NCI-H128 (cell line): ENCODE data around the gene ARHGAP6.
"Not testable (repeated sequence)": the region's sequence is repeated elsewhere in the genome, so short reads cannot be mapped to it uniquely, and the experiment has no call there.

Source experiments
- DNase-seq: peaks from one replicate; lab custom pipeline; 2025; ENCODE audit not compliant: unreplicated experiment; lab: John Stamatoyannopoulos, UW

The ARHGAP6 gene

DNA sequence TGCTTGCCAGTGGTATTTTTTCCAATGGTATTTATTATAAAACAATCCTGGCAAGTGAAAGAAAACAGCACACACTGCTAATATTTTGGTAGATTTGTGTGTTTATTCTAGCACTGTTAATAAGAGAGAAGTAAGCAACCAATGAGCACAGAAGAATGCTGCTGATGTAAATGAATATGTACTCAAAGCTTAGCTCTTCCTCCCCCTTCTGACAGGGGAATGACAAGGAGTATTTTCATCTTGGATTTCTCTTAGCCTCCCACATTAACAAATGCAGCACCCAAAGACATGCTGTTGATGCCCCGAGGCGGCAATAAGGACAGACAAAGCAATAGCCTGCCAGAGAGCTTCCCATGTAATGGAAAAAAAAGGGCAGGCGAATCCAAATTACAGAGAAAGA, 18.6 kb downstream of the ARHGAP6 start:
- no peak for DNase-seq

DNA sequence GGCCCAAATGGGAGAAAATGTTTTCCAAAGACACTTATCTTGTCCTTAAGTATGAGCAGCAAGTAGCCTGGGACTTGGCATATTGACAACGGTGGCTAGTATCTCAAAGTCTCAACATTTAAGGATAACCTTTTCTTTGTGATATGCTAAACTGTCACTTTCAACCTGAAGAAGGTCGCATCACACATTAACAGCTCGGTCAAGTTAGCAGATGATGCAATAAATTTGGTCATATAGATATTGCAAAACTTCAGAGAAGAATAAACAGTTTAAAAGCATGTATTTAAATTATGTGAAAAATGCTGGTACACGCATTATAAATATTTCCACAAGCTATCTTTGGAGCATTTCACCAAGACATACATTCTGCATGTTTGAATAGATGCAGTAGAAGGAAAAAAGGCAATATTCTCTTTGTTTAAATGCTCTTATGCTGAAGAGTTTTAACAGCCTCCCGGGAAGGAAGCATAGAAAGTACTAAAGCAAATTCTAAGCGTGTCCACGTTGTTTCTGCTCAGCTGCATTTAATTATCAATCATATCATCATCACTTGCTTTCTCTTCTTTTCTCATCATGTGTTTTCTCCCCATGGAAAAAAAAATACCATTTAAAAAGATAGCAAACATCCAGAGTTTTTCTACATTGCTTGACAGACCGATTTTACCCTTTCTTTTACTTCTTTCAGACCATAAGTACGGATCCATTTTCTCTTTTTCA, 24.2 kb downstream of the ARHGAP6 start:
- no peak for DNase-seq

DNA sequence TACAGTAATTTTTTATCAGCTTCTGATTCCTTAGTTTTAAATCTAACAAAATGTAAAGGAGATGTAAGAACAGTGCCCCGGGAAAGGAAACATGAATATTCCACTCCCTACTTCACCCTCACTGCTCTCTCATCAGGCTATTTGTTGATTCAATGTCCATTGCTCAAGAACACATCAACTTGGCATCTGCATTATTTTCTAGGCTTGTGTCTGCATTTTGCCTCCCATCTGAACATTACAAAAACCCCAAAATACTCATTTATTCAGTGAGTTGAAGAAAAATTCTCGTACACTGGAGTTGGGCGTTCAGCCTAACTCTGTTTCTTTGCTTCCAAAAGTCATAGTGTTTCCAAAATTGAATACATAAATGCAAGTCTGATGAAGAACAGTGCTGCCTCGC, 25.6 kb downstream of the ARHGAP6 start:
- no peak for DNase-seq

DNA sequence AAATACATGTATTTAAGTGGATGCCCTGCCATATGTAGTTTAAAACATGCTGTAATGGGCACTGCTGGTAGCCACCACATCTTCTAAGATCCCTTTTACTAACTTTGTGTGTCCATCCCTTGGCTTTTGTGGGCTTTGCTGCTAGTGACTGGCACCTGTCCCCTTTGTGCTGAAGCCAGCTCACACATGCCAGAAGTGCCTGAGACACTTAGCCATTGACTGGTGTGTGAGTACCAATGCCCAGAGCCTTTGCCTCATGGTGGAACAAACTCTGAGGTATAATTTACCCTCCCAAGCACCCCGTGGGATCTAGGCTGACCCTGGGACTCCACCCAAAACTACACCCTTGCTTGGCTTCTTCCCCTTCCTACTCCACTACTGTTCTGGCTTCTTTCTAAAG, 33.0 kb downstream of the ARHGAP6 start:
- no peak for DNase-seq

DNA sequence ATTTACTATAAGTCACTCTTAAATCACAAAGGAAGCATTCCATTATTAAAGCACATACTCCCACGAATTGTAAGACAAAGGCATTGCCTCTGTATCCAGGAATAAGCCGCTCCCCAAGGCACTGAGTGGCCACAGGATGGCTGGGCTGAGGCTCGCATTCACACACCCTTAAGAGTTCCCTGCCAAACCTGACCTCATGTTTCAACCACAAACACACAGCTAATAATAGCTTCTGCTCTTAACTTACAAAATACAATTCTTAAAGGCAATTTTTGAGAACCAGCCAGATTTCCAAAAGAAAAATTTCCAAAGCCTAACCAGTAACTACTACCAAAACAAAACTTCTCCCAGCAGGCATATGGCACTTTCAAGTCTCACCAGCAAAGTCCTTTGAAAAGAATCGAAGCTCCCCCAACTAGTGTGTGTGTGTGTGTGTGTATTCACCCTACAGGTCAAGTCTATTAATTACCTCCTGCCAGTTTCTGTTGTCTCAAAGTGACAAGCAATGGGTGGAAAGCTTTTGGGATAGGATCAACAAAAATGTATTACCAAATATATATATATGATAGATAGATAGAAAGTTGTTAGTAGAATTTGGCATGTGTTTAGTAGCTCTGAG, 36.0 kb downstream of the ARHGAP6 start:
- no peak for DNase-seq

DNA sequence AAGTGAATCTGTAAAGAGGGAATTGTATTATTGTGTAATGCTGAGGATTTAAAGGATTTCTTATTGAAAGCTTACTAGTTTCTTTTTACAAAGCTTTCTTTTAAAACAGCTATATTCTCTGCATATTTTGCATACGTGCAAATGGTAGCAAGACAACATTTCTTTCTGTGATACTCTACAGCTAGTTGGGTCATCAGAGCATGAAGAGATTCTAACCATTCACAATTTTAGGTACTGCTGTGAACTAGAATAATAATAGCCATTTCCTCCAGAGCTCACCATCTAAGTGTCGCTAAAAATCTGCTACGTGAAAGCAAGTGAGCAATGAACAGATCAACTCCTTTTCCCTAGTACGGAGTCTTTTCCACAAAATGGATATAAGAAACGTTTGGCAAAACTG, 37.3 kb downstream of the ARHGAP6 start:
- DNase-seq: no peak

DNA sequence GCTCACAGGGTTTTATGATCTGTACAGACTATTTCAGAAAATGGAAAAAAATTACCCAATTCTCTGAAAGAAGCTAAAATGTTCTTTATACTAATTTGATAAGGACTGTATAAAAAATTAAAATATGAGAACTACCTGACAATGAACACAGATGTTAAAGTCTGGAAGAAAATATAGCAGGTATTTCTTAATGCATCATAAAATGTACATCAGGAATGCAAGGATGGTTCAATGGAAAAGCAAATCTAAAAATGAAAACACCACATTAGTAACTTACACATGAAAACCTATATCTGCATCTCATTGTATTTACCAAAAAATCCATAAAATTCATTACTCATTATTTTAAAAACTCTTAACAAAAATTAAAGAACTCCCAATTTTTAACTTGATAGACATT, 39.4 kb downstream of the ARHGAP6 start:
- no peak for DNase-seq

DNA sequence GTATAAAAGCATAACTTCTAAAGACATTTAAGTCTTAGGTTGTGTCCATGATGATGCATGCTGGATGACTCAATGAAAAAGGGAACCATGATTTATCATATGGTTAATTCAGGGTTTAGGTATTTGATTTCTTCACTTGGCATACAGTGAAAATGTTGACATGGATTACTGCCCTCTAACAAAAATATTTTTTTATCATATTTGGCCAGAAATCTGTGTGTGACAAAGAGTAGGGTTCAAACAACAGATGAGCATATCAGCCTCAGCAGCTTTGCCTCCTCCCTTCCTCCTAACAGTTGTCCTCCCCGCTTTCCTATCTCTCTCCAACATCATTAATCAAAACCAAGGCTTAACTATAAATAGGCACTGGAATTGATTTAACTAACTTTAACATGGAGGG, 46.3 kb downstream of the ARHGAP6 start:
- no peak for DNase-seq

DNA sequence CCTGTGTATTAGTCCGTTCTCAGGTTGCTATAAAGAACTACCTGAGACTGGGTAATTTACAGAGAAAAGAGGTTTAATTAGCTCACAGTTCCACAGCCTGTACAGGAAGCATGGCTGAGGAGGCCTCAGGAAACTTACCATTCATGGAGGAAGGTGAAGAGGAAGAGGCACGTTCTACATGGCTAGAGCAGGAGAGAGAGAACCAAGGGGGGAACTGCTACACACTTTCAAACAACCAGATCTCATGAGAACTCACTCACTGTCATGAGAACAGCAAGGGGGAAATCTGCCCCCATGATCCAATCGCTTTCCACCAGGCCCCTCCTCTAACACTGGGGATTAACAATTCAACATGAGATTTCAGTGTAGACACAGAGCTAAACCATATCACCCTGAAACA, 51.5 kb downstream of the ARHGAP6 start:
- DNase-seq: not testable (repeated sequence)

DNA sequence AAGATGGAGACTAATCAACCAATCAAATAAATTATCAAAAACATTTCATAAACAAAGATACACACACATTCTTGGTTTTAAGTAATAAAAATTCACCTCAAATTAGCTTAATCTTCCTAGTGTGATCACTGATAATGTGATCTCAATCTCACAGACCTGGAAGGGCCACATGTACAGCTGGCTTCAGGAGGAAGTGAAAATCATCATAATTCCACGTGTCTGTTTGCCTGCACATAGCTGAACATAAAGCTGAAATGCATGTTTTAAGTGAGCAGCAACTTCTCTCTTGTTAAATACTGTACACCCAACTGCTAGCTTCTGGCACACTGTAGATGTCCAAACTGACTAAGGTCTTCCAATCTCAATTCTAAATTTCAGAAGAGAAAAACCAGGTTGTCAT, 53.8 kb downstream of the ARHGAP6 start:
- DNase-seq: no peak

DNA sequence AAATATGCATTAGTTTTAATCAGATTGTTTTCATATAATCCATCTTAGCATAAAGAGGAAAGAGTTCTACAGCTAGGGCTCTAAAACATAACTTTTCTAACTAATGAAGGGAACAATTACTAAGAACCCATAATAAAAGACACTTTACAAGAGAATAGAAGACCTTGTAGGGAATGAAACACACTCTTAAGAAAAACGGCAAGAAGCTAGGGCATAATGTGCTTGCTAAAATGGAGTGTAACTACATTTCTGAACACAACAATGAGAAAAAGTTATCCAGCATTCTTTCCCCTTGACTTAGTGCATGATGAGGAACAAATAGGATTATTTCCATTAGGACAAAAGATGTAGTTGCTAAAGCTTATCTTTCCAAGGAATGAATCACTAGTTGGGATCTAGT, 54.6 kb downstream of the ARHGAP6 start:
- DNase-seq: no peak

DNA sequence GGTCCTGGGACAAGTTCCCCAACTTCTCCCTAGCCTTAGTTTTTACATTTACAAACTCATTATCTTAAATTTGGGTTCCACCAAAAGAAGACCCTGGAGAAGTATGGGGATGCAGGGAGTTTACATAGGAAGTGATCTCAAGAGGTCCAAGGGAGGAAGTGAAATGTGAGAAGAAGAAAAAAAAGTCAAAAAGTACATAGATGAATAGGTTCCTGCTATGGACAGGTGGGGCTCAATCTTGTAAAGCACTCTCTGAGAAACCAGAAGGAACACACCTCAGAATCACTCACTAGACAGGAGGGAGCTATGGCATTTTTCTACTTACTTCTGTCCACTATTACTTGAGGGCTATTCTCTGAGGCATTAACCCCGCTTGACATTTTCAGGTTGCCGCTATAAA, 56.6 kb downstream of the ARHGAP6 start:
- no peak for DNase-seq

DNA sequence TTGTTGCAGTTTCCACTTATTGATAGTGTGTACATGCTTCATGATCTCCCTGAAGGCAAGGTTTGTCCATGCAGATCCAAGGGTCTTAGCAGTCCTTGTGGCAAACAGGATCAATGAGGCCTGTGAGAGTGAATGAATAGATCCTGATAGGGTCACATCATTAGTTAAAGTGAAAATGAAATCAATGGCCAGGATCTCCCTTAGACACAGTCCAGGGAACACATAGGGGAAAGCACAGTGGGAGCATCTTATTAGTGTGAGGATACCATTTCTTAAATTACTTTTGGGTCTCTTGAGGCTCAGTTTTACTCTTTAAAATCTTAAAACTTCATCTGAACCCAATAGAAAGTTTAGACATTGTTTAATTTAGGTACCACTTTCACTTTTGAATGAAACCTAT, 59.3 kb downstream of the ARHGAP6 start:
- no peak for DNase-seq

DNA sequence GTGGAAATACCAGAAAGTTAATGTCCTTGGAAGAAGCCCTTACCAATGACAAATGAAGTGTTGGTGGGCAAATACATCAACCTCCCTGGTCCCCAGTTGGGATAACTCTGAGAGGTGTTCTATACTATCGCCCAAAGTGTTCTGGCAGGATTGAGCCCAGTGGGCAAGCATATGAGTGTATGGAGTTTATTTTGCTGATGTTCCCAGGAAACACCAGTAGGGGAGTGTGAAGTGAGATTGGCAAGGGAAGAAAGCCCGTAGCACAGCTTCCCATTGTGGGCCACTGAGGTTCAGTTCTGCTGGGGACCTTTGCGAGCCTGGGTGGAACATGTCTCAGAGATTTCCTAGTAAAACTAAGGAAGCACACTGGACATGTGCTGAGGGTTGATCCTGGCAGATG, 65.1 kb downstream of the ARHGAP6 start:
- no peak for DNase-seq

DNA sequence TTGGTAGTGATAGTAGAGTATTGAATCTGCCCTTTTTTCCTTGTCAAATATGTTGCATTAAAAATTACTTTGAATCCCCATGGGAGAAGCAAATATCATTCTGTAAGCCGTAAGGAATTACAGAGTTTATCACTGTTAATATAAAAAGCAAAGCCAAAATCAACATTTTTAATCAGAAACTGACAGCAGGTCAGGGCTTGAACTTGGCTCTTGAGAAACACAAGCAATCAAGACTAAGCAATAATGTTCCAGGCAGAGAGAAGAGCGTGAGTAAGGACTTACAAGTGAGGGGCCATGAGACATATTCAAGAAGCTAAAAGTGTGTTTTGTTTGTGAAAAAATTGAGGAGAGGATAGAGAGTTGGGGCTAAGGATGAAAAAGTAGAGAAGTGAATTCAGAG, 68.2 kb downstream of the ARHGAP6 start:
- DNase-seq: no peak

DNA sequence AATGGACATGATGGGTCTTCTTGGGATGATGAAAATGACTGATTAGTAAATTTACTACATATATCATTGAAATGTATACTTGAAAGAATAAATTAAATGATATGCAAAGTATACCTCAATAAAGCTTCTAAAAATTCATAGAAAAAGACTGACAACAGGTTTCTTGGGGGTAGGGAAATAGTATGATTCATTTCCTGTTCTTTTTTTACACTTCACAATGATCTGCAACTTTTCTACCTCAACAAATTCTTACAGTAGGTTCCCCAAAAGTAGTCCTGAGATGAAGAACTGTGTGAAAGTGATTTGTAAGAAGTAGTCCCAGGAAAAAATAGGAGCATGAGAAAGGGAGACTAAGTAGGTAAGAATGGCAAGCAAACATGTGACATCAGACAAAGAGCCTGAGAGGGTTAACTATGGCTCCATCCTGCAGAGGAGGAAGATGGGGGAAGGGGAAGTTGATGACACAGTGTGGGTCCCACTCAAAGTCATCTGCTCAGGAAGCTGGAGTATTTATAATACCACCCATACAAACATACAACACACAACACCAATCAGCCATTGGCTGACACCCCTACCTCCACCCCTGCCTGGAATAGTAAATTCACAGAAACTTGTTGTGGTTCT, 73.9 kb downstream of the ARHGAP6 start:
- no peak for DNase-seq

DNA sequence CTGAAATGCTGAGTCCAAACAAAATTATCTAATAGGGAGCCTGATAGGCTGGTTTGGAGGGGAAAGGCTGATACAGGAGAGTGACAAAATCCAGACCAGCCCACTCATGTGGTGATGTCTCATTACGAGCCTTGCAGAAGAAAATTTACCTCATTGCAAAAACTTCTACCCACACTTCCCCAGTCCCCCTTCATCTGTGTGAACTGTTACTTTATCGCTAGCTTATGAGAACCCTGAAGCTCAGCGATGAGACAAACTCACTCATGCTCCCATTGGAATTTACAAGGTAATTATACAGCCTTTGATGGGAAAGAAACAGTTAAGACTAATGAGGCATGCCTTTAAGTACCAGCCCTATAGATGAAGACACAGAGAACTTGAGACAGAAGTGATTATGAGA, 76.1 kb downstream of the ARHGAP6 start:
- no peak for DNase-seq

DNA sequence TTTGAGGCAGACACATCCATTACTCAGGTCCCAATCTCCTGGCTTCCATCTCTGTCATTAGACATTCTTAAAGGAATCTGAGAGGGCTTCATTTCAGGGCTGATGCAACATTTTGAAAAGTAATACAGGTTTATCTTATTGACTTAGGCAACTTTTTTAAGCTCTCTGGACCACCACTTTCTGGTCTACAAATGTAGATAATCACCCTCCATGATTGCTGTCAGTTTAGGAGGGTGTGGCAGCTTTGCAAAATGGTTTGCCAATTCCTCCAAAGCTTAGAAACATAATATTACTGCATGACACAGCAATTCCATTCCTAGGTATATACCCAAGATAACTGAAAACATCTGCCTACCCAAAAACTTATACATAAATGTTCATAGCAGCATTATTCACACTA, 77.6 kb downstream of the ARHGAP6 start:
- DNase-seq: no peak

DNA sequence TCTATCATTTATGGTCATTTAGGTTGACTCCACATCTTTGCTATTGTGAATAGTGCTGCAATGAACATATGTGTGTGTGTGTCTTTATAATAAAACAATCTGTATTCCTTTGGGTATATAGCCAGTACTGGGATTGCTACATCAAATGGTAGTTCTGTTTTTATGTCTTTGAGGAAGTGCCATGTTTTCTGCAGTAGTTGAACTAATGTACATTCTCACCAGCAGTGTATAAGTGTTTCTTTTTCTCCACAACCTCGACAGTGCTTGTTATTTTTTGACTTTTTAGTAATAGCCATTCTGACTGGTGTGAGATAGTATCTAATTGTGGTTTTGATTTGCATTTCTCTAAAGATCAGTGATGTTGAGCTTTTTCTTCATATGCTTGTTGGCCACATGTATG, 80.5 kb downstream of the ARHGAP6 start:
- DNase-seq: no peak

DNA sequence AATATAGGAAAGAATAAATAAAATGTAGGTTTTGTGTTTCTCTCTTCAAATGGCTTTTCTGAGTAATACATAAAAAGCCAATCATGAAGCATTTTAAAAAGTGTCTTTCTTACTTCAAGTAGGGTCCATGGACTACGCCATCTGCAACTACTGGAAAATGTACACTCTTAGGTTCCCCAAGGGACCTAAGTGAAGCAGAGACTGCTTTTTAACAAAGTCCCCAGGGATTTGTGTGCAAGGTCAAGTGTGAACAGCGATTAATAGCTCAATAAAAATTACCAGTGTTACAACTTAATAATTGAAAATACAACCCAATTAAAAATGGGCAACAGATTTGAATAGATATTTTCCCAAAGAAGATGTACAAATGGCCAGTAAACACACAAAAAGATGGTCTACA, 84.9 kb downstream of the ARHGAP6 start:
- no peak for DNase-seq

DNA sequence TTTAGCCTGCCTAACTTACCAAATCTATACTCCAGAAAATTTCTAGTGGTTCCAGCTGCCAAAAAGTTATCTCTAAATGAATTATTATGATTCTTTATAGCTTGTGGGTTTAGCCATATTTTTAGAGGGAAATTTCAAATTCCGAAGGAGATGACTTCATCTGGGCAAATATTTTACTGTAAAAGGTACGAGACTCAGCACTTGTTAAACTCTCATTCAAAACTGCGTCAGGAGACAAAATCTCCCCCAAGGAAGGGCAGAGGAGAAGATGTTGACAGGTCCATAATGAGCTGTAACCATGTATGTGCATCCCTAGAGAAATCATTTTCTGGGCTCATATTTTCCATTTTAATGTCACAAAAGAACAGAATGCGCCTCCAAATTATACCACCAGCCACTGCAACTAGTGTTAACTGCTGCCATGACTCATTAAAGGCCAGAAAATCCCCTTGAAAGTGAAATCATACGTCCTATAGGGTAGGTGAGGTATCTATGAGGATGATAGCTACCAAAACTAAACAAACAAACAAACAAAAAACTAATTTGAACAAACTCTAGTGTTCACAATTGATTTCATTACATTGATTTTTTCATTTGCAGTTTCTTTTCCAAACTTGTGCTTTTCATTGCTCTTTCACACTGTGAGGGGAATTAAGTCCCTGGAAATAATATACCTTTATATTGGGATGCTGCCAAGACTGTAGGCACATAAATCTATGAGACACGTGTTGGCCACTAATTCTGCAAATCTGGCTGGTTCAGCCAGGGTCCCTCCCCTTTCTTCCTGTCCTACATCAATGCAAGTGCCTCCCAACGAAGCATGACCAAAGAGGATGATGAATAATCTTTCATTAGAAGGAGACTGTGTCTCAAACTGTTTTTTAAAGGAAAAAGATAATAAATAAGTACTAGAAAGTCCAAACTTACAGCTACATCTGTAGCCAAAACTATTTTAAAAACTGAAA, 85.8 kb downstream of the ARHGAP6 start:
- DNase-seq: no peak

DNA sequence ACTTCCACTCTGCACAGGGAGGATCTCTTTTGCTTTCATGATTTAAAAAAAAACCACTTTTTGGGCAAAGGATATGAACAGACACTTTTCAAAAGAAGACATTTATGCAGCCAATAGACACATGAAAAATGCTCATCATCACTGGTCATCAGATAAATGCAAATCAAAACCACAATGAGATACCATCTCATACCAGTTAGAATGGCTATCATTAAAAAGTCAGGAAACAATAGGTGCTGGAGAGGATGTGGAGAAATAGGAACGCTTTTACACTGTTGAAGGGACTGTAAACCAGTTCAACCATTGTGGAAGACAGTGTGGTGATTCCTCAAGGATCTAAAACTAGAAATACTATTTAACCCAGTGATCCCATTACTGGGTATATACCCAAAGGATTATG, 87.4 kb downstream of the ARHGAP6 start:
- not testable (repeated sequence) for DNase-seq
